ENCODE measurements around the gene ALG2.

The ALG2 gene

DNA sequence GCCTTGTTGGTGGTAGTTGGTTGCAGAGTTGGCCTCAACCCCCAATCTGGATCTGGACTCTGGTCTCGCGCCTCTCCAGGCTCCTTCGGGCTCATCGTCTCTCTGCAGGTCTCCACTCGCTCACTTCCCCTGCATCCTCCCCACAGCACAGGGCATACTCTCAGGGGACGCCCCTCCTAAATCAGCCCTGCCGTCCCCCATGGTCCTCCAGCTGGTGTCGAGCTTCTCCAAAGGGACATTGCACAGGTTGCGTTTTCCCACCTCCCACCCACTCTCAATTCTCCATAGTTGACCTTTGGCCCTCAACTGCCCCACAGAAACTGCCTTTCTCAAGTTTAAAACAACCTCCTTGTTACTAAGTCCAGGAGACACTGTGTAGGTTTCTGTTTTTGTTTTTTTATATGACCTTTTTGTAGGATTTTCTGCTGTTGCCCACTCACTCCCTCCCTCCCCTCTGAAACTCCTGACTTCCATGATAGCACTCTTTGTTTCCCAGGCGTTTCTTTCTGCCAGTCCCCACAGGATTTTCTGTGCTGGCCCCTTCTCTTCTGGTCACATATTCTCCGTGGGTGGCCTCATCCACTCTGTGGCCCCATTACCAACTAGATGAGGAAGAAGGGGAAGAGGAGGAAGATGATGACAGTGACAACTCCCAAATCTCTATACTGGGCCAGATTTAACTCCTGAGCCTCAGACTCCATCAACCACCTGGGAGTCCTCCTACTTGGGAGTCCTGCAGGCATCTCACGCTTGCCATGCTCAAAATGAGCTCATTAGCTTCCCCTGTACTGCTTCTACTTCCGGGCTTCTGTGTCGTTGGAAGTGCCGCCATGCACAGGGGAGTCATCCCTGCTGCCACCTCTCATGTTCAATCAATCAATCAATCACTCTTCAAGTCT lies 50.3 kb downstream of the ALG2 start:
- DNase-seq = no peak

DNA sequence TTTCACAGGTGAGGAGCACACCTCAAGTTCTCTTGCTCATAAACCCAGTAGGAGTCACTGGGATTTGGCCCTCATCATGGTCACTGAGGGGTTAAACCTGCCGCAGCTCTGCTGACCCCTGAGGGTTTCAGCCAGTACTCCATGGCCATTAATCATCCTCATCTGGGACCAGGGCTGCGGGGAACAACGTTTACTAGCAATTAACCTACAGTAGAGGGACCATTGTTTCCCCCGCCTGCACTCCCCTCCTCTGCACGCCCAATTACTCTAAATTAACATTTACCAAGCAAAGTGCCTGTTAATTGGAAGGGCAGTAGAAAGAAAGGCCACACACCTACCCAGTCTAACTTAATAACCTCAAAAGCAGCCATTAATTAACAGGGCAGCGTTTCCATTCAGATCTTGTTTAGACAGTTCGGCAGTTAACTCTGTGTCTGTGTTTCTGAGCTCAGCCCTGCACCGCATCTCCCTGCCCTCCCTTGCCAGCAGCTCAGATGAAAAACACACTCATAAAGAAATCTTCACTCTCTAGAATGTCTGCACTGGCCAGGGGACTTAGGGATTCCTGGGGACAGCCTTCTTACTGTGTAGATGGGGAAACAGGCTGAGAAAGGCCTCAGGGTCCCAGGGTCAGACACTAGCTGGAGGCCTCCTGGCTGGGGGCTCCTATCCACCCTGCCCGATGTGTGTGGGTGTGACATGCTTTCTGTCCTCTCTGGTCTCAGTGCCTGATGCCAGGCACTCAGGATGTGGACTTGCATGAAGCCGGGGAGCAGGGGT lies 51.6 kb downstream of the ALG2 start:
- DNase-seq = no peak

DNA sequence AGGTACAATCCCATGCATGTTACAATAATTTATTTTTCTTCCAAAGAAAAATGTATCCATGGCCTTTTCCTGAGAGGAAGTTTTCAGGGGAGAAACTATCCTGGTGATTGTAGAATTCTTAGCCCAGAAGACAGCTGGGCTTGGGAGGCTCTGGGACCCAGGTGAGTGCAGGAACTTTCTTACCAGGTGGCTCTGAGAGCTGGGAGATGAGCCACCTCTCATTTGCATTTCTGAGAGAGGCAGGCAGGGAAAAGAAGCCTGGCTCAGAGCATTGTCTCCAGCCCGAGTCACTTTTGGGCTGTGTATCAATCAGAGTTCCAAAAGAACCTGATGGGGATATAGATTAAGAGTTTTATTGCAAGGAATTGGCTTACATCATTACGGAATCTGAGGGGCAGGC lies 52.7 kb downstream of the ALG2 start:
- DNase-seq = no peak

DNA sequence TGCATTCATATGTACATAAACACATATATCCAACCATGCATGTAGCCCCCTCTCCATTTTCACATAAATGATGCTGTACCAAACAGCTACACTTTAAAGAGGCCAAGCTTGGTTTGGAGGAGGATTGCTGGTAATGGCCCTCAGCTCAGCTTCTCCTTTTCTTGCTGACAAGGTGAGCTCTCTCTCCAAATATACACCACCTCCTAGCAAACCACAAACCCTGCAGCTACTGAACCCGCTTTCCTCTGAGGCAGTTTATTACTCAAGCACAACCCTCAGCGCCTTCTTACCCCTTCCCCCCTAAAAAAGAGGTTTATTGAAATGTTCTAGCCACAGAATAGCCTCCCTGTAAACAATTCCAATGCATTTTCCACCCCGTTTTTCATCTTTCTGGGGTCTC lies 54.0 kb downstream of the ALG2 start:
- DNase-seq = no peak

DNA sequence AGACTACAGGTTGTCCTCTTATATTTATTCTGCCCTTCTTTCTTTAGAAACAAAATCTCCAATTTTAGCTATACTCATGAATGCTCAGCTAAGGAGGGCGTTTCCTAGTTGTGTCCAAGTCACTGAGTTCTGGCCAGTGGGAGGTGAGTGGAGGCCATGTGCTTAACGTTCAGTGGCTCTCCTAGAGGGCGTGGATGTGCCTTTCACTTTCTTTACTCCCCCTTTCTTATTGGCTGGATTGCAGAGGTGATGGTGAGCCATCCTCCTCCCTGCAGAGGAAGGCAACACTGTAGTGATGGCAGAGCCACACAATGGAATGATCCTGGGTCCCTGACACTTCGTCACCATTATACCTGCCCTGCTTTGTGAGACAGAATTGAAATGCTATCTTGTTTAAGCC lies 54.6 kb downstream of the ALG2 start:
- no peak for DNase-seq
